Neutrophil (primary cell): Measurements from ENCODE around the gene GPC5.

Source experiments
- H3K27ac ChIP-seq: fragments of 200-600 bp; sonication (generic); 2 replicates; pipeline ENCODE4 v1.5.1; 2016; ENCODE audit warnings: mild to moderate bottlenecking, moderate library complexity
- H3K27me3 ChIP-seq: fragments of 200-600 bp; sonication (generic); 2 replicates; pipeline ENCODE4 v1.6.0; 2016; ENCODE audit warnings: mild to moderate bottlenecking
- H3K36me3 ChIP-seq: fragments of 200-600 bp; sonication (generic); 2 replicates; pipeline ENCODE4 v1.5.1; 2017
- H3K4me1 ChIP-seq, 2 experiments: fragments of 200-600 bp in 1 of 2; sonication (generic) in 1 of 2; 1 replicate in 1 of 2; 2 replicates in 1 of 2; pipeline versions ENCODE4 v1.5.1 to v1.6.1; 2013 to 2016; ENCODE audit warnings: low read depth in 1 of 2, low read length in 1 of 2, mild to moderate bottlenecking in 1 of 2, moderate library complexity in 1 of 2; ENCODE audit not compliant: control insufficient read depth in 1 of 2, insufficient read depth in 1 of 2
- H3K4me3 ChIP-seq, 2 experiments: fragments of 200-600 bp in 1 of 2; sonication (generic) in 1 of 2; 1 replicate in 1 of 2; 2 replicates in 1 of 2; pipeline ENCODE4 v1.5.1; 2013 to 2016; ENCODE audit warnings: low read depth in 1 of 2, low read length in 1 of 2, mild to moderate bottlenecking in 1 of 2, moderate library complexity in 1 of 2
- H3K9me3 ChIP-seq: fragments of 200-600 bp; sonication (generic); 2 replicates; pipeline ENCODE4 v1.5.1; 2016
- TF ChIP-seq, protein P1 (sequence below): fragments of 200-600 bp; sonication (generic); IDR thresholded peaks from 2 replicates; pipeline ENCODE4 v1.5.1; 2016; ENCODE audit warnings: antibody characterized with exemption

The GPC5 gene

DNA sequence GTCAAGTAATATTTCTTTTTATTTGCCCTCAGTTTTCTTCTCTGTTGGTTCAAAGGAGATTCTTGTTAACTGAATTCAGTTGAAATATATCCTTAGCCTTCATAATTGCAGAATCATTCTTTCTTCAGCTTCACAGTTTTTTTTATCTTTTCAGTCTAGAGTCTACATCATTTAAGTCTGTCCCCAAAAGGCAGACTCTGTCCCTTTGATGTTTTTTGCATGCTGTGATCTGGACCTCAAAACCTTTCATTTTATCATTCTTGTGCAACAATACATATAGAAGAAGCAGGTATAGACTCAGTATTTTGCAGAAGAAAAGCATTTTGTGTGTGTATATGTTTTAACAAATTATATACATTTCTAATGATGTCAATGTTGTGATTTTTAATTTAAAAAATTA, 1093.4 kb downstream of the GPC5 start:
- no peaks in the 10 kb centered on the region for H3K9me3 ChIP-seq
- H3K4me3 ChIP-seq = no peak overlapping the region
- no peaks in the 10 kb centered on the region for H3K27me3 ChIP-seq
- no peak overlapping the region for H3K27ac ChIP-seq
- H3K4me1 ChIP-seq = no peaks in the 10 kb centered on the region
- TF ChIP-seq, protein P1, sequence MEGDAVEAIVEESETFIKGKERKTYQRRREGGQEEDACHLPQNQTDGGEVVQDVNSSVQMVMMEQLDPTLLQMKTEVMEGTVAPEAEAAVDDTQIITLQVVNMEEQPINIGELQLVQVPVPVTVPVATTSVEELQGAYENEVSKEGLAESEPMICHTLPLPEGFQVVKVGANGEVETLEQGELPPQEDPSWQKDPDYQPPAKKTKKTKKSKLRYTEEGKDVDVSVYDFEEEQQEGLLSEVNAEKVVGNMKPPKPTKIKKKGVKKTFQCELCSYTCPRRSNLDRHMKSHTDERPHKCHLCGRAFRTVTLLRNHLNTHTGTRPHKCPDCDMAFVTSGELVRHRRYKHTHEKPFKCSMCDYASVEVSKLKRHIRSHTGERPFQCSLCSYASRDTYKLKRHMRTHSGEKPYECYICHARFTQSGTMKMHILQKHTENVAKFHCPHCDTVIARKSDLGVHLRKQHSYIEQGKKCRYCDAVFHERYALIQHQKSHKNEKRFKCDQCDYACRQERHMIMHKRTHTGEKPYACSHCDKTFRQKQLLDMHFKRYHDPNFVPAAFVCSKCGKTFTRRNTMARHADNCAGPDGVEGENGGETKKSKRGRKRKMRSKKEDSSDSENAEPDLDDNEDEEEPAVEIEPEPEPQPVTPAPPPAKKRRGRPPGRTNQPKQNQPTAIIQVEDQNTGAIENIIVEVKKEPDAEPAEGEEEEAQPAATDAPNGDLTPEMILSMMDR = no peak
- H3K36me3 ChIP-seq = no peaks in the 10 kb centered on the region

DNA sequence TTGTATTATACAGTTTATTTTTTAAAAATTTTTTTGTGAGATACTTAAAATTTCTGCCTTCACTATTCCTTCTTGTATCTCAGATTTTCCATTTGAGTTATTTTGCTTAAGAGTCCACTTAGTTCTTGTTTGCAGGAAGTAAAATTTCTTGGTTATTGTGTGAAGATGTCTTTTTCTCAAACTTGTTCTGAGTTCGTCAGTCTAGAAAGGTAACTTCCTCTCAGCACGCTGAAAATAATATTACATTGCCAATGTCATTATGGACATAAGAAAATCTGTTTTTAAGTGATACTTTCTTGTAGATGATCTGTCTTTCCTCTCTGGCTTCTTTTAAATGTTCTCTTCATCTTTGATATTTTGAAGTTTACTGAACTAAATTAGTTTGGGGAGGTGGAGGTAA, 1096.5 kb downstream of the GPC5 start:
- H3K9me3 ChIP-seq = no peaks in the 10 kb centered on the region
- TF ChIP-seq, protein P1 = no peak
- no peaks in the 10 kb centered on the region for H3K27me3 ChIP-seq
- H3K36me3 ChIP-seq = no peaks in the 10 kb centered on the region
- H3K4me1 ChIP-seq = no peaks in the 10 kb centered on the region
- no peak overlapping the region for H3K4me3 ChIP-seq
- H3K27ac ChIP-seq = no peak overlapping the region

DNA sequence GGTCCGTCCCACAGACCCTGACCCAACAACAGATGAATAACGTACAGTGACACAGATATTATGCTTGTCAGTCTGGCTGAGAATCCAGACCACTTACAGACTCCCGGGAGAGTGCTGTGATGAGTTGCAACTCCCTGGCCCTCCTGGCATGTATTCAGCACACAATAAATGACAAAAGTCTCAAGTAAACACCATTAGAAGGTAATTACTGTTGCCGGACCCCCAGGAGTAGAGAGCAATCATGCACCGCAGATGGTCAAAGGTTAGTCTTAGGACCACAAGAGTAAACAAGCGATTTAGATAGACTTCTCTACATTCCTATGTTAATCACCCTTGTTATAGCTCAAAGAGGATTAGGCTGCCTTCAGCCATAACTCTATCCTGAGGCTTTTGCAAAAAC, 1101.8 kb downstream of the GPC5 start:
- no peak overlapping the region for H3K4me3 ChIP-seq
- no peaks in the 10 kb centered on the region for H3K27me3 ChIP-seq
- H3K36me3 ChIP-seq = no peaks in the 10 kb centered on the region
- no peaks in the 10 kb centered on the region for H3K9me3 ChIP-seq
- H3K4me1 ChIP-seq = no peaks in the 10 kb centered on the region
- H3K27ac ChIP-seq = no peak overlapping the region
- TF ChIP-seq, protein P1 = no peak

DNA sequence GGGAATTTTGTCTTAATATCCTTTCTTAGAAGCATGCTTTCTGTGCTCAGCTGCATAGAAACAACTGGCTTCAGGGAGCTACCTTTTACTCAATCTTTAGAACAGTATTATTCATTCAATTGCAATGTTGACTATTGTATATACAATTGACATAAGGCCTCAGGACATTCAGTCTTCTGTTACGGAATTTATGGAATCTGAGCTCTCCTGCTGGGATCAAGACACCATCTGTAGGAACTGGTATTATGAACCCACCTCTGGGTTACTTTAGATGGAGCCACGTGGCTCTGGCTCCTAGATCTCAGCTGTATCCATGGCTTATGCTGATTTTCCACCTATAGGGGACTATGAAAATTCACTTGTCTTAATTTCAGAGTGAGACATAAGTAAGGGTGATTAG, 1112.0 kb downstream of the GPC5 start:
- no peak overlapping the region for H3K27ac ChIP-seq
- H3K27me3 ChIP-seq = no peaks in the 10 kb centered on the region
- no peaks in the 10 kb centered on the region for H3K9me3 ChIP-seq
- H3K36me3 ChIP-seq = no peaks in the 10 kb centered on the region
- TF ChIP-seq, protein P1 = no peak
- H3K4me3 ChIP-seq = no peak overlapping the region
- no peaks in the 10 kb centered on the region for H3K4me1 ChIP-seq

DNA sequence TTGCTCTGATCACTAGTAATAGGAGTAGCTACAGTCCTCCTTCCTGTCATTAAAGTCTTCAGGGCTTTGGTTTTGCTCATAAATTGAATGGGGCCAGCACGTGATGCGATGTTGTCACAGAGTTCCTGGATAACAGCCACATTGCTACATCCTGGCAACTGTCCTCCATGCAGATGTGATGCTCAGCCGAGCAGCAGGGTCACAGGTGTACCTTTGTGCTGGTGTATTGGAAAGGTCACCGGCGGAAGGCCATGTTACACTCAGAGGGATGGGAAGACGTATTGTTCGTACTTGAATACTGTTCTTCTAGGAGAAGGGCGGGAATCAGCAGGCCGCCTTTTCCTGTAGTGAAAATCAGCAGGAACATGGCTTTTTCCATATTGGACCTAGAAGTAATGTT, 1114.4 kb downstream of the GPC5 start:
- Histone ChIP-seq H3K4me1 (no peaks in the 10 kb centered on the region), H3K36me3 (no peaks in the 10 kb centered on the region), H3K27ac (no peak overlapping the region), H3K27me3 (no peaks in the 10 kb centered on the region), H3K4me3 (no peak overlapping the region), H3K9me3 (no peaks in the 10 kb centered on the region)
- TF ChIP-seq, protein P1 = no peak

DNA sequence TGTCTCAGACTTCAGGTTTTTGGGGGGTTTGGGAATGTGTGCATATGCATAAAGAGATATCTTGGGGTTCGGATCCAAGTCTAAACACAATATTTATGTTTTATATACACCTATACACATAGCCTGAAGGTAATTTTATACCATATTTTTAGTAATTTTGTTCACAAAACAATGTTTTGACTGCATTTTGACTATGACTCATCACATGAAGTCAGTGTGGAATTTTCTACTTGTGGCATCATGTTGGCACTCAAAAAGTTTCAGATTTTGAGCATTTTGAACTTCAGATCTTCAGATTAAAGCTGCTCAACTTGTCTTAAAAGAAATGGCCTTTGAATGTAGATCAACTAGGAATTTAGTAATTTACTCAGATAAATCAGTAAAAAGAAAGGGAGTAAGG, 1115.3 kb downstream of the GPC5 start:
- Histone ChIP-seq H3K27me3 (no peaks in the 10 kb centered on the region), H3K9me3 (no peaks in the 10 kb centered on the region), H3K4me1 (no peaks in the 10 kb centered on the region), H3K36me3 (no peaks in the 10 kb centered on the region), H3K27ac (no peak overlapping the region), H3K4me3 (no peak overlapping the region)
- TF ChIP-seq, protein P1 = no peak
